Iris pigment epithelial cell (primary cell): Measurements from ENCODE around the gene TTLL7.

ENCODE experiments used
- DNase-seq: peaks from one replicate; pipeline ENCODE4 v3.0.0-alpha.2; 2011; ENCODE audit warnings: low read depth

The TTLL7 gene

GRCh38 chr1:83864991-83865390 lies 133.9 kb downstream of the TTLL7 start:
- no peak for DNase-seq

- DNase-seq, result peak; percentile 27
Observed at GRCh38 chr1:83860490-83861221, 138.3 kb downstream of the TTLL7 start.

GRCh38 chr1:83857716-83858115 lies 141.2 kb downstream of the TTLL7 start:
- DNase-seq, result no peak

- peak; percentile 39 for DNase-seq
Observed at GRCh38 chr1:83857103-83857502, 141.8 kb downstream of the TTLL7 start.

- no peak for DNase-seq
Observed at GRCh38 chr1:83856381-83856780, 142.6 kb downstream of the TTLL7 start.

GRCh38 chr1:83854456-83854855 lies 144.5 kb downstream of the TTLL7 start:
- no peak for DNase-seq

- no peak for DNase-seq
Observed at GRCh38 chr1:83850834-83851233, 148.1 kb downstream of the TTLL7 start.

- no peak for DNase-seq
Observed at GRCh38 chr1:83849191-83850061, 149.5 kb downstream of the TTLL7 start.

- no peak for DNase-seq
Observed at GRCh38 chr1:83846138-83846537, 152.8 kb downstream of the TTLL7 start.

GRCh38 chr1:83845437-83846071 lies 153.4 kb downstream of the TTLL7 start:
- peak; percentile 12 for DNase-seq

GRCh38 chr1:83844546-83844945 lies 154.4 kb downstream of the TTLL7 start:
- no peak for DNase-seq

- peak; percentile 35 for DNase-seq
Observed at GRCh38 chr1:83839566-83840173, 159.3 kb downstream of the TTLL7 start.

GRCh38 chr1:83838573-83838972 lies 160.4 kb downstream of the TTLL7 start:
- no peak for DNase-seq

GRCh38 chr1:83836543-83836942 lies 162.4 kb downstream of the TTLL7 start:
- DNase-seq, result no peak

GRCh38 chr1:83834621-83835264 lies 164.2 kb downstream of the TTLL7 start:
- no peak for DNase-seq

GRCh38 chr1:83832194-83832593 lies 166.7 kb downstream of the TTLL7 start:
- DNase-seq, result no peak

GRCh38 chr1:83829106-83829505 lies 169.8 kb downstream of the TTLL7 start:
- DNase-seq, result no peak

GRCh38 chr1:83828456-83828855 lies 170.5 kb downstream of the TTLL7 start:
- peak; percentile 10 for DNase-seq

GRCh38 chr1:83827741-83828140 lies 171.2 kb downstream of the TTLL7 start:
- no peak for DNase-seq

- peak; percentile 0 for DNase-seq
Observed at GRCh38 chr1:83822208-83822607, 176.7 kb downstream of the TTLL7 start.

- DNase-seq, result no peak
Observed at GRCh38 chr1:83819436-83819835, 179.5 kb downstream of the TTLL7 start.

- peak; percentile 12 for DNase-seq
Observed at GRCh38 chr1:83818916-83819315, 180.0 kb downstream of the TTLL7 start.
